Breast epithelium (tissue), 3 donors: ENCODE measurements around the gene SLC4A1AP.

ENCODE experiments used
- CTCF ChIP-seq, 3 donors: fragments of 450-650 bp; IDR thresholded peaks; one replicate each; pipeline ENCODE4 v1.5.1; 2016 to 2017; ENCODE audit warnings: antibody characterized with exemption in 3 of 3, mild to moderate bottlenecking in 3 of 3, moderate library complexity in 3 of 3
- POLR2A ChIP-seq: fragments of 450-650 bp; IDR thresholded peaks from one replicate; pipeline ENCODE4 v1.6.1; 2016; ENCODE audit warnings: antibody characterized with exemption, mild to moderate bottlenecking, moderate library complexity
- POLR2AphosphoS5 ChIP-seq, 3 donors: sonication (generic); formaldehyde crosslinking; IDR thresholded peaks; one replicate each; pipeline ENCODE4 v1.6.1; 2017; ENCODE audit warnings: antibody characterized with exemption in 3 of 3

- TF ChIP-seq CTCF (IDR thresholded peaks at IDR 0.05): no peak
- TF ChIP-seq POLR2AphosphoS5 (IDR thresholded peaks at IDR 0.05): no peak
- no peak for TF ChIP-seq POLR2A
These were observed 48.8 kb downstream of the SLC4A1AP start for GRCh38 chr2:27712522-27712921.
